ENCODE results near the gene CLCN4. TPM values are rescaled to one million over a fixed set of nuclear protein-coding genes. Genes with fewer than 3 reads are reported as not detected.

Gene CLCN4
- total and polyA plus RNA-seq, 2 of the 8 experiments (the other 6 are each of a cell fraction or from before 2014, with no cell fraction given) = 3.3 to 11.2 TPM

DNA sequence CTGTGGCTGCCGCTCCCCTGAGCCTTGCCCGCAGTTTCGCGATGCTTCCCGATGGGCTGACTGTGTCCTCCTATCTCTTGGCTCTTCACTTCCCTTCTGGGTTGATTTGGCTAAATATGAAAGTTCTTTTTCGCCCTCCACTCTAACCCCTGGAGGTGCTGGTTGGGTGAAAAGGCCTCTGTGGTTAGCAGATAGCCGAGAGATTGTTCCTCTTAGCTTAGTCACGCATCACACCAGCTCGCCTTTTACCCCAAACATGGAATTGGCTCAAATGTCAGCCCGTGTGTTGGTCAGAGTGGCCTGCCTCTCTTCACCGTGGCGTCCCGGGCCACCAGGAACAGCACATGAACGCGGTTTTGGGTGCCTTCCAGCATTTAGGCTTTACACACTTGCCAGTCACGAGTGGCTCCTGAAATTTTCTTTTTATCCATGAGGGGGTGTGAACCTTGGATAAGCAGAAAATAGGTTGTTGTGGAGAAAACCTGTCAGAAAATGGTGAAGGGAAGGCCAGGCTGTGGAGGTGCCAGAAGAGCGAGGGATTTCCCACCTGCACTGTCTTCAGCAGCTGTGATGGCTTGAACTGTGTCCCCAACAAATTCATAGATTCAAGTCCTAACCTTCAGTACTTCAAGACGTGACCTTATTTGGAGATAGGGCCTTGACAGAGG, 8.9 kb downstream of the CLCN4 start (continued):
- no peak for TF ChIP-seq SIX5 (IDR thresholded peaks at IDR 0.05; ENCODE audit: low read depth, low read length)
